ENCODE data around the gene MKNK2.

GRCh38 chr19:1999856-2000515 lies 51.1 kb downstream of the MKNK2 start:
- TF ChIP-seq POLR2AphosphoS5 (IDR thresholded peaks at IDR 0.05) (no peak), CTCF (IDR thresholded peaks at IDR 0.05 in 8 of 11, conservative IDR thresholded peaks at IDR 0.05 in 3 of 11) (no peak)
